HFF-Myc (cell line): ENCODE data around the gene C6orf89.

Source experiments
- DNase-seq: peaks from one replicate; pipeline ENCODE4 v3.0.0-alpha.2; 2011; ENCODE audit warnings: low read depth; ENCODE audit errors: extremely low read depth
- H3K4me3 ChIP-seq: replicated peaks from 2 replicates; pipeline ENCODE4 v1.5.1; 2011; ENCODE audit warnings: low read depth, mild to moderate bottlenecking, control low read depth, low read length
- TF ChIP-seq, protein P1 (sequence below): IDR thresholded peaks from 2 replicates; pipeline ENCODE4 v1.5.1; 2012; ENCODE audit warnings: mild to moderate bottlenecking, low read depth, low read length, control low read depth; ENCODE audit errors: missing control alignments

C6orf89 gene

DNA sequence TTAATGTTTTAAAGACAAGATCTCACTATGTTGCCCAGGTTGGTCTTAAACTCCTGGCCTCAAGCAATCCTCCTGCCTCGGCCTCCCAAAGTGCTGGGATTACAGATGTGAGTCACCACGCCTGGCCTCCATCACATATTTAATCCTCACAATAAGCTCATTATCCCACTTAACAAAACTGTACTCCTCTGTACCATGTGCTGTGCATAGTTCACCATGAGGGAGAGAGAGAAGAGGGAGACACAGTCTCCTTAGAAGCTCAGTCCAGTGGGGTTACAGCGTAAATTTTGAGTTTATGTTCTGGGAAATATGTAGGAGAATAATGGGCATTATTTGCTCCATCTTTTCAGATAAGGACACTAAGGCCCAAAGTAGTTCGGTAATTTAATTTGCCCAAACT, 38.6 kb upstream of the C6orf89 start:
- no peak for DNase-seq
- TF ChIP-seq, protein P1, sequence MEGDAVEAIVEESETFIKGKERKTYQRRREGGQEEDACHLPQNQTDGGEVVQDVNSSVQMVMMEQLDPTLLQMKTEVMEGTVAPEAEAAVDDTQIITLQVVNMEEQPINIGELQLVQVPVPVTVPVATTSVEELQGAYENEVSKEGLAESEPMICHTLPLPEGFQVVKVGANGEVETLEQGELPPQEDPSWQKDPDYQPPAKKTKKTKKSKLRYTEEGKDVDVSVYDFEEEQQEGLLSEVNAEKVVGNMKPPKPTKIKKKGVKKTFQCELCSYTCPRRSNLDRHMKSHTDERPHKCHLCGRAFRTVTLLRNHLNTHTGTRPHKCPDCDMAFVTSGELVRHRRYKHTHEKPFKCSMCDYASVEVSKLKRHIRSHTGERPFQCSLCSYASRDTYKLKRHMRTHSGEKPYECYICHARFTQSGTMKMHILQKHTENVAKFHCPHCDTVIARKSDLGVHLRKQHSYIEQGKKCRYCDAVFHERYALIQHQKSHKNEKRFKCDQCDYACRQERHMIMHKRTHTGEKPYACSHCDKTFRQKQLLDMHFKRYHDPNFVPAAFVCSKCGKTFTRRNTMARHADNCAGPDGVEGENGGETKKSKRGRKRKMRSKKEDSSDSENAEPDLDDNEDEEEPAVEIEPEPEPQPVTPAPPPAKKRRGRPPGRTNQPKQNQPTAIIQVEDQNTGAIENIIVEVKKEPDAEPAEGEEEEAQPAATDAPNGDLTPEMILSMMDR: no peak
- no peak overlapping the region for H3K4me3 ChIP-seq

DNA sequence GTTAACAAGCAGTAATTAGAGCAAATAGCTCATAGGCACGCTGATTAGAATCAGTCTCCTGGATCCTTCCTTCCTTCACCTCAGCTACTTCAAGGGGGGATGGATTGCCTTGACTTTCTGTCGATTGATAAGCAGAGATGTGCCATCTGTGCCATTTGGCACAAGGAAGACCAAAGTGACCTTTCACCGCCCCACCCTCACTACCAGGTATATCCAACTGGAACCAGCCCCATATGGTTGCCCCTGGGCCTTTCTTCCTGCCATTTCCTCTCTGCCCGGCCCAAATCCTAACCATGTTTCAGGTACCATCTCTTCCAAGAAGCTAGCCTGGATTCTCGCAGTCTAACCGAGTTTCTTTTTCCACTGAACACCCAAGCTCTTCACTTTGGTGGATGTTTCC, 37.8 kb upstream of the C6orf89 start:
- TF ChIP-seq, protein P1: no peak
- DNase-seq: no peak

DNA sequence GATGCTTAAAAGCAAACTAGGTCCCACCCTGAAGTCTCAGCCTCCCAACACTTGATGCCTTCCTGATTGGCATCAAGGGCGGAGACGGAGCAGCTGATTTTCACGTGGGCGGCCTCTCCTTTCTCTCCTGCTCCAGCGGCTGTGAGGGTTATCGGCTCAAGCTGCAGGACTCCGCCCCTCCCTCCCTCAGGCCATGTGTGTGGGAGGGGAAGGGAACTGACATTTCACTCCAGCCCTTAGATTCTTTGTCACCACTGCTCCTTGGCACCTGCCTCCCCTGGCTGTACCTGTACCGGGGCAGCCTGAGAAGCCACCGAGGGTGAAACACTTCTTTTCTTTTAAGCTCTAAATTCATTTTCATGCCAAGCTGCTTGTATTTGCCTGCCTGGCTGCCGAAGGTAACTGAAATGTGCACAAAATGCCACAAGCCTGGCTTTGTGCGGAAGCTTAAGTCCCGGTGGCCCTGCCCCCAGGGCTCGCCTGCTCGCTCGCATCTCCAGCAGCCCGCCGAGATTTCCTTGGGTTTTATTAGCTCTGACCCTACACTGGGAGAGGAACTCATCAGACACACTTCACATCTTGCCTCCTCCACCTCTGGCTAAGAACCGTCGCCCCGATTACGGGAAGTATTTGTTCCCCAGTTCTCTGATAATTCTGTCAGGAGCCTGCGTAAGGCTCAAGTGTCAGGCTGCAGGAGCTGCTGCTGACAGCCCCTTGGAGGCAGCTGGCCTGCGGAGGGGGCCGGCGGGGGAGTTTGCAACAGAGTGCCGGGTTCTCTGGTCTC, 36.9 kb upstream of the C6orf89 start:
- TF ChIP-seq, protein P1: no peak
- no peak for DNase-seq
- H3K4me3 ChIP-seq: no peak overlapping the region

More for the DNA sequence above, 37.8 kb upstream of the C6orf89 start:
- no peak overlapping the region for H3K4me3 ChIP-seq

DNA sequence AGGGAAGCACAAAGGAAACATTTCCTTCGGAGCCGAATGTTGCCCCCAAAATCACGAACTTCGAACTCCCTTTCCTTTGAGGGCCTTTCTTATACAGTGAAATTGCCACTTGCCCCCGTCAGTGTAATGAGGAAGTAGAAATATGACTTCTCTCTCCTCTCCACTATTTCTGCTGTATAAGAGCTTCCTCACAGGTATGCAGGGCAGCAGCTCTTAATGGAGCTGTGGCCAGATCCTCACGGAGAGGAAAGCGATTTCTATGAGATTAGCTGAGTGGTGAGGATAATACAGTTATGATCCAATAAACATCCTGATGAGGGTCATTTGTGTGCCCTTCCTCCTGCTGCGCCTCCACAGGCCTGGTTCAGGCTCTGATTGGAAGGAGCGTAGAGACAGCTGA, 35.7 kb upstream of the C6orf89 start:
- DNase-seq: no peak
- H3K4me3 ChIP-seq: no peak overlapping the region
- TF ChIP-seq, protein P1: no peak

DNA sequence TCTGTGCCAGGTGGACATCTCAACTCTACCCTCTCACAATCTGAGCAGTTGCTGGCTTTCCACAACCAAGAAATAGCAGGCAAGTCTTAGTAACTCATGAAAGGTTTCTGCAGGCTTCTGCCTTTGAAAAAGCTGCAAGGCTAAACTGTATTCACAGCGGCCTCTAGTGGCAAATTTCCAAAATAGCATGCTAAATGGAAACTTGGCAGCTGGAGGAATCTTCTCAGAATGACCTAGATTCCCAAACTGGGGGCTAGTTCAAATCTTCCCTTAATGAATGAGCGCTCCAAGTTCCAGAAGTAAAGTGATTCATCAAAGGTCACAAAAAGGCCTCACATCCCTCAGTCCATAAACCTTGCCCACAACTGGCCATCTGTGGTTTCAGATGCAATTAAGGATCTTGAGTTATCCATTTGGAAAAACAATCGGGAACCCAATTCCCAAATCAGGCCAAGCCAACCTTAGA, 34.6 kb upstream of the C6orf89 start:
- no peak overlapping the region for H3K4me3 ChIP-seq
- DNase-seq: peak; percentile 57
- TF ChIP-seq, protein P1: peak; percentile 76

DNA sequence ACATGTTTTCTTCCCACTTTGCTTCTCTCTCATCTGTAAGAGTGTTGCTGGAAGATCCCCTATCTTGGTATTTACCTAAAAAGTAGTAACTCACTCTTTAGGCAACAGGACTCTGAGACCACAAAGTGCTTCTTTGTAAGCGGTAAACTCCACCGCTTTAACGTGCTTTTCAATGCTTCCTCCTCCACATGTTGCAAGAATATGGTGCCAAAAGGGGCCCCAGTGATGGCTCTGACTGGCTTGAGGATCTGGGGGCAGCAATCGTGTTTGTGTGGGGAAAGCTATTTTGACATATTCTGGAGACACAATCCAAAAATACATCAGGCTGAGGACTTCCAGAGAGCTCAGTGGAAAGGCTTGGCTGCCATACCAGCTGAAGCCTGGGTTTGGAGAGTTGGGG, 34.1 kb upstream of the C6orf89 start:
- DNase-seq: no peak
- TF ChIP-seq, protein P1: no peak
- no peak overlapping the region for H3K4me3 ChIP-seq
